H54 (cell line): Measurements from ENCODE around the gene SOAT2.

Experiments used
- DNase-seq: peaks from one replicate; pipeline ENCODE4 v3.0.0; 2011; ENCODE audit warnings: low spot score, mixed read lengths; ENCODE audit not compliant: insufficient read length
- FAIRE-seq: peaks from 3 replicates; lab custom pipeline; 2011; peaks lifted over from hg19 to GRCh38; lab: Jason Lieb, UNC
- POLR2A ChIP-seq: IDR thresholded peaks from 2 replicates; pipeline ENCODE4 v1.6.1; 2011; ENCODE audit warnings: low read depth, mild to moderate bottlenecking, low read length

Gene SOAT2

GRCh38 chr12:53061404-53062010 is 41.8 kb upstream of the SOAT2 start:
- DNase-seq, result no peak
- FAIRE-seq, result no peak
- TF ChIP-seq POLR2A, result no peak

- DNase-seq (no peak), FAIRE-seq (no peak)
- no peak for TF ChIP-seq POLR2A
Observed at GRCh38 chr12:53062011-53062961, 41.0 kb upstream of the SOAT2 start.

- DNase-seq, result no peak
- no peak for FAIRE-seq
- TF ChIP-seq POLR2A, result no peak
Observed at GRCh38 chr12:53062977-53063707, 40.1 kb upstream of the SOAT2 start.

- no peak for TF ChIP-seq POLR2A
- DNase-seq (no peak), FAIRE-seq (no peak)
Observed at GRCh38 chr12:53063708-53064612, 39.3 kb upstream of the SOAT2 start.

- no peak for FAIRE-seq
- DNase-seq, result no peak
- no peak for TF ChIP-seq POLR2A
Observed at GRCh38 chr12:53064613-53065436, 38.5 kb upstream of the SOAT2 start.

- DNase-seq (no peak), FAIRE-seq (no peak)
- no peak for TF ChIP-seq POLR2A
Observed at GRCh38 chr12:53065470-53065869, 37.8 kb upstream of the SOAT2 start.

GRCh38 chr12:53065975-53066931 is 37.0 kb upstream of the SOAT2 start:
- FAIRE-seq (no peak), DNase-seq (peak; percentile 88)
- TF ChIP-seq POLR2A, result no peak

GRCh38 chr12:53067074-53067992 is 36.0 kb upstream of the SOAT2 start:
- DNase-seq, result no peak
- TF ChIP-seq POLR2A, result no peak
- FAIRE-seq, result no peak

- DNase-seq (no peak), FAIRE-seq (no peak)
- TF ChIP-seq POLR2A, result no peak
Observed at GRCh38 chr12:53067993-53068770, 35.1 kb upstream of the SOAT2 start.
